ENCODE measurements around the gene FTSJ1. TPM values are rescaled to one million over a fixed set of nuclear protein-coding genes. Genes with fewer than 3 reads are reported as not detected.
"Not testable (repeated sequence)": the region's sequence is repeated elsewhere in the genome, so short reads cannot be mapped to it uniquely, and the experiment has no call there.

The FTSJ1 gene, protein sequence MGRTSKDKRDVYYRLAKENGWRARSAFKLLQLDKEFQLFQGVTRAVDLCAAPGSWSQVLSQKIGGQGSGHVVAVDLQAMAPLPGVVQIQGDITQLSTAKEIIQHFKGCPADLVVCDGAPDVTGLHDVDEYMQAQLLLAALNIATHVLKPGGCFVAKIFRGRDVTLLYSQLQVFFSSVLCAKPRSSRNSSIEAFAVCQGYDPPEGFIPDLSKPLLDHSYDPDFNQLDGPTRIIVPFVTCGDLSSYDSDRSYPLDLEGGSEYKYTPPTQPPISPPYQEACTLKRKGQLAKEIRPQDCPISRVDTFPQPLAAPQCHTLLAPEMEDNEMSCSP
- total RNA-seq = 67.3 and 67.5 TPM in 2 replicates

DNA sequence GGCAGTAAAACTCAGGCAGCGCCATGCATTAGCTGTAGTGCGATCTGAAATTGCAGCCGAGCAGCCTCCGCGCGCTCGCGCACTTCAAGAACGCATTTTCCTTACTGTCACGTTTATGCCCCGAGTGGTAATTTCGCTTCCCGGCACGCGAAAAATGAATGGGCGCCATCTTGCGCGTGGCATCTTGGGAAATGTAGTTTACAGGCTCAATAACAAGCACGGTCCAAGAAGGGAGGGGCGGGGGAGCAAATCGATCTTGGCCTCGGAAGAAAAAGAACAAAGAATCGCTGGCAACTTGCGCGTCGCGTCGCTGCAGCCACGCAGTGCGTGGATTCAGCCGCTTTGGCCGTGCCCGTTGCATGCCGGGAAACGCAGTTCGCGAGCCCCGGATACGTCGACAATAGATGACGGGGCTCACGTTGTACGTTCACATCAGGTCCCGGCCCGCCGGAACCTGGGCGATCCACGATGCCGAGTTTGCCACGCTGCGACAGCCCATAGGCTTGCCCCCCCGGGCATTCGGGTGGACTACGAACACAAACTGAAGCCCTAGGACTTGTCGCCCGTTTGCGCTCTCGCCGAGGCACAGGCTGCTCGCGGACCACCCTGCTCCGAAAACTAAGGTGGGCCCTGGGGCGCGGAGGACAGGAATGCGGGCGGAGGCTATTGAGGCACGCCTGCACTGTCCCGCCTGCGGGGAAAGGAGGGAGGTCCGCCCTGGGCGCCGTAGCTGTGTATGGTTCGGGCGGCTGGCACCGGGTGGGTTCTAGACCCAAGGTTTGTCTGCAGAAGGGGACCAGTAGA, at the start of gene FTSJ1:
Gene FTSJ1 (plus strand): TSS at position 426 of the 804 bp plus-strand sequence. CDS start 1,849 bp downstream, outside the sequence.
- Histone ChIP-seq H2AFZ (ENCODE audit: low read length) (peak within 1 kb of the TSS; percentile 68), H3K79me2 (ENCODE audit: insufficient read depth, low read length) (peaks cover 55% of the 10 kb centered on the region), H3K4me3 (ENCODE audit: insufficient read depth, low read length) (peak within 1 kb of the TSS; percentile 90), H3K4me1 (ENCODE audit: insufficient read depth, low read length) (peaks cover 4% of the 10 kb centered on the region), H3K9me3 (ENCODE audit: low read depth, low read length) (no peaks in the 10 kb centered on the region), H3K27me3 (ENCODE audit: insufficient read depth, low read length) (no peaks in the 10 kb centered on the region), H3K36me3 (ENCODE audit: insufficient read depth, low read length) (peaks cover 6% of the 10 kb centered on the region), H3K27ac (ENCODE audit: low read depth, low read length) (peak within 1 kb of the TSS; percentile 67), H3K4me2 (ENCODE audit: insufficient read depth, low read length) (peak within 1 kb of the TSS; percentile 91), H4K20me1 (ENCODE audit: insufficient read depth, low read length) (no peaks in the 10 kb centered on the region)
- TF ChIP-seq, protein P1, sequence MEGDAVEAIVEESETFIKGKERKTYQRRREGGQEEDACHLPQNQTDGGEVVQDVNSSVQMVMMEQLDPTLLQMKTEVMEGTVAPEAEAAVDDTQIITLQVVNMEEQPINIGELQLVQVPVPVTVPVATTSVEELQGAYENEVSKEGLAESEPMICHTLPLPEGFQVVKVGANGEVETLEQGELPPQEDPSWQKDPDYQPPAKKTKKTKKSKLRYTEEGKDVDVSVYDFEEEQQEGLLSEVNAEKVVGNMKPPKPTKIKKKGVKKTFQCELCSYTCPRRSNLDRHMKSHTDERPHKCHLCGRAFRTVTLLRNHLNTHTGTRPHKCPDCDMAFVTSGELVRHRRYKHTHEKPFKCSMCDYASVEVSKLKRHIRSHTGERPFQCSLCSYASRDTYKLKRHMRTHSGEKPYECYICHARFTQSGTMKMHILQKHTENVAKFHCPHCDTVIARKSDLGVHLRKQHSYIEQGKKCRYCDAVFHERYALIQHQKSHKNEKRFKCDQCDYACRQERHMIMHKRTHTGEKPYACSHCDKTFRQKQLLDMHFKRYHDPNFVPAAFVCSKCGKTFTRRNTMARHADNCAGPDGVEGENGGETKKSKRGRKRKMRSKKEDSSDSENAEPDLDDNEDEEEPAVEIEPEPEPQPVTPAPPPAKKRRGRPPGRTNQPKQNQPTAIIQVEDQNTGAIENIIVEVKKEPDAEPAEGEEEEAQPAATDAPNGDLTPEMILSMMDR (IDR thresholded peaks at IDR 0.05; ENCODE audit: extremely low read depth, low read depth, low read length) = no peak
- DNase-seq (ENCODE audit: insufficient read length, low spot score, missing footprints) = peak; percentile 95

DNA sequence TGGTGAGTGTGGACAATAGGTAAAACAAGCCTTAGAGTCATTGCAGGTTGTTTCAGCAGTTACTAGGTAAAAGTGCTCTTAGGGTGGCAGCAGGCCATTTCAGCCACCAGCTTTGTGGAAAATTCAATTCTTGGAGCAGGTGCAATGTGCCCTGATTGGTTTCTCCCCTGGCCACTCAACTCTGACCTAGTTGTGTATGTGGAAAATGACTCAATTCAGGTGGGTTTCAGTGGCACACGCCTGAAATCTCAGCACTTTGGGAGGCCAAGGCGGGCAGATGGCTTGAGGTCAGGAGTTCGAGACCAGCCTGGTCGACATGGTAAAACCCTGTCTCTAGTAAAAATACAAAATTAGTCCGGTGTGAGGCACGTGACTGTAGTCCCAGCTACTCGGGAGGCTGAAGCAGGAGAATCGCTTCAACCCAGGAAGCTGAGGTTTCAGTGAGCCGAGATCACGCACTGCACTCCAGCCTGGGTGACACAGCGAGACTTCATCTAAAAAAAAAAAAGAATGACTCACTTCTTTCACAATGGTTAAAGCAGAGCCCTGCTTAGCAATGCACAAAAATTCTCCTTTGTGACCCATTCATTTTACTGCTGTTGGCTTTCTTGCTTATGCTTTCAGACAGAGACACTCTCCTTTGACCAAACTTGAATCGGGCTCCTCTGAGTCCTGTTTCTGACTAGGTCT, 48.8 kb upstream of the FTSJ1 start:
- not testable (repeated sequence) for H3K27me3 ChIP-seq (ENCODE audit: insufficient read depth, low read length); H3K36me3 ChIP-seq (ENCODE audit: insufficient read depth, low read length); DNase-seq (ENCODE audit: insufficient read length, low spot score, missing footprints); H3K9me3 ChIP-seq (ENCODE audit: low read depth, low read length); H4K20me1 ChIP-seq (ENCODE audit: insufficient read depth, low read length); H2AFZ ChIP-seq (ENCODE audit: low read length); H3K4me3 ChIP-seq (ENCODE audit: insufficient read depth, low read length); H3K79me2 ChIP-seq (ENCODE audit: insufficient read depth, low read length); H3K4me2 ChIP-seq (ENCODE audit: insufficient read depth, low read length); H3K4me1 ChIP-seq (ENCODE audit: insufficient read depth, low read length); H3K27ac ChIP-seq (ENCODE audit: low read depth, low read length)

DNA sequence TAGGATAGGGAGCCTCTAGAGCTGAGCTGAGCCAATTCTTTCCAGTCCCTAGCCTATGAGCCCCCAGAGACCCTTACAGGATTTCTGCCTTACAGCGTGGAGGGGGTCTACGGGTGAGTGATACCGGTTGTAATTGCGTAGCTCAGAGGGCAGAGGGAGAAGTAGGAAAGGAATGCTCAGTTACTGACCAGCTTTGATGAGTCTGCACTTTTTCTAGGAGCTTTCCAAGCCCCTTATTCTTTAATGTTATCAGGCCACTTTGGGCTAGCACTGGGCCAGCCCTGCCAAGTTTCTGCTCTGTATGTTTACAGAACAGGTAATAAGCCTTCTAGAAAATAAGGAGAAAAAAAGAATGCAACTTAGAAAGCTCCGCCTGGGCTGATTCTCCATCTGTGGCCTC, 46.4 kb upstream of the FTSJ1 start:
- H3K79me2 ChIP-seq (ENCODE audit: insufficient read depth, low read length); H2AFZ ChIP-seq (ENCODE audit: low read length); DNase-seq (ENCODE audit: insufficient read length, low spot score, missing footprints); H3K4me1 ChIP-seq (ENCODE audit: insufficient read depth, low read length); H3K9me3 ChIP-seq (ENCODE audit: low read depth, low read length); H4K20me1 ChIP-seq (ENCODE audit: insufficient read depth, low read length); H3K36me3 ChIP-seq (ENCODE audit: insufficient read depth, low read length); H3K4me2 ChIP-seq (ENCODE audit: insufficient read depth, low read length); H3K27me3 ChIP-seq (ENCODE audit: insufficient read depth, low read length); H3K27ac ChIP-seq (ENCODE audit: low read depth, low read length); H3K4me3 ChIP-seq (ENCODE audit: insufficient read depth, low read length): not testable (repeated sequence)

DNA sequence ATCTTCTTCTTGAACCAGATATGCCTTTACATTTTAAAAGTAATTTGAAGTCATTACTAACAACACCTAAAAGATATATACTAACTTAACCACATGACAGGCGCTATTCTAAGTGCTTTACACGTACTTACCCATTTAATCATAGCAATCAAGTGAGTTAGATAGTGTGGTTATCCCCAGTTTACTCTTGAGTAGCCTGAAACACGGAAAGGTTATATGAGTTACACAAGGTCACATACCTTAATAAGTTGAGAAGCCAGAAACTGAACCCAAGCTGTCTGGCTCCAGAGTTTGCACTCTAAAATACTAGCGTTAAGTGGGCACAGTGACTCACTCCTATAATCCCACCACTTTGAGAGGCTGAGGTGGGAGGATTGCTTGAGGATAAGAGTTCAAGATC, 45.8 kb upstream of the FTSJ1 start:
- H2AFZ ChIP-seq (ENCODE audit: low read length); H3K79me2 ChIP-seq (ENCODE audit: insufficient read depth, low read length); H3K36me3 ChIP-seq (ENCODE audit: insufficient read depth, low read length); H4K20me1 ChIP-seq (ENCODE audit: insufficient read depth, low read length); H3K9me3 ChIP-seq (ENCODE audit: low read depth, low read length); H3K4me3 ChIP-seq (ENCODE audit: insufficient read depth, low read length); H3K4me2 ChIP-seq (ENCODE audit: insufficient read depth, low read length); H3K27ac ChIP-seq (ENCODE audit: low read depth, low read length); H3K4me1 ChIP-seq (ENCODE audit: insufficient read depth, low read length); H3K27me3 ChIP-seq (ENCODE audit: insufficient read depth, low read length); DNase-seq (ENCODE audit: insufficient read length, low spot score, missing footprints): not testable (repeated sequence)

DNA sequence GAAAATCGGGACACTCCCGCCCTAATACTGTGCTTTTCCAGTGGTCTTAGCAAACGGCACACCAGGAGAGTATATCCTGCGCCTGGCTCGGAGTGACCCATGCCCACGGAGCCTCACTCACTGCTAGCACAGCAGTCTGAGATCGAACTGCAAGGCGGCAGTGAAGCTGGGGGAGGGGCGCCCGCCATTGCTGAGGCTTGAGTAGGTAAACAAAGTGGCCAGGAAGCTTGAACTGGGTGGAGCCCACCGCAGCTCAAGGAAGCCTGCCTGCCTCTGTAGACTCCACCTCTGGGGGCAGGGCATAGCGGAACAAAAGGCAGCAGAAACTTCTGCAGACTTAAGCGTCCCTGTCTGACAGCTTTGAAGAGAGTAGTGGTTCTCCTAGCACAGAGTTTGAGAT, 42.3 kb upstream of the FTSJ1 start:
- H3K4me3 ChIP-seq (ENCODE audit: insufficient read depth, low read length); H3K4me1 ChIP-seq (ENCODE audit: insufficient read depth, low read length); H3K79me2 ChIP-seq (ENCODE audit: insufficient read depth, low read length); DNase-seq (ENCODE audit: insufficient read length, low spot score, missing footprints); H3K4me2 ChIP-seq (ENCODE audit: insufficient read depth, low read length); H4K20me1 ChIP-seq (ENCODE audit: insufficient read depth, low read length); H2AFZ ChIP-seq (ENCODE audit: low read length); H3K27me3 ChIP-seq (ENCODE audit: insufficient read depth, low read length); H3K27ac ChIP-seq (ENCODE audit: low read depth, low read length); H3K9me3 ChIP-seq (ENCODE audit: low read depth, low read length); H3K36me3 ChIP-seq (ENCODE audit: insufficient read depth, low read length): not testable (repeated sequence)

DNA sequence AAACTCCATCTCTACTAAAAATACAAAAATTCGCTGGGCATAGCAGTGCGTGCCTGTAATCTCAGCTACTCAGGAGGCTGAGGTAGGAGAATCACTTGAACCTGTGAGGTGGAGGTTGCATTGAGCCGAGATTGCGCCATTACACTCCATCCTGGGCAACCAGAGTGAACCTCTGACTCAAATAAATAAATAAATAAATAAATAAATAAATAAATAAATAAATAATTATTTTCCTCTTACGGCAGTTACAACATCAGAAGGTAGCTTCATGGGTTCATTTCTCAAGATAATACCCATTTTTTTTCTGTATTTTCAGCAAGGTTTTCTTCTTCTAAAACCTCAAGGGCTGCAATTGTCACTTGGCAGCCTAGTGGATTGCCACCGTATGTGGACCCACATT, 28.8 kb upstream of the FTSJ1 start:
- H3K4me1 ChIP-seq (ENCODE audit: insufficient read depth, low read length); H3K36me3 ChIP-seq (ENCODE audit: insufficient read depth, low read length); DNase-seq (ENCODE audit: insufficient read length, low spot score, missing footprints); H3K4me2 ChIP-seq (ENCODE audit: insufficient read depth, low read length); H3K4me3 ChIP-seq (ENCODE audit: insufficient read depth, low read length); H4K20me1 ChIP-seq (ENCODE audit: insufficient read depth, low read length); H3K27ac ChIP-seq (ENCODE audit: low read depth, low read length); H3K27me3 ChIP-seq (ENCODE audit: insufficient read depth, low read length); H3K79me2 ChIP-seq (ENCODE audit: insufficient read depth, low read length); H3K9me3 ChIP-seq (ENCODE audit: low read depth, low read length); H2AFZ ChIP-seq (ENCODE audit: low read length): not testable (repeated sequence)
